Gastrocnemius medialis (tissue), 4 donors: ENCODE measurements around the gene PCCA. TPM values are rescaled to one million over a fixed set of nuclear protein-coding genes. Genes with fewer than 3 reads are reported as not detected.

Source experiments
- ATAC-seq, 2 donors: fragments of 150-250 bp; one replicate each; pipeline ENCODE4 v1.9.1; 2016
- DNase-seq, 2 donors: peaks; one replicate each; pipeline ENCODE4 v3.0.0-alpha.2; 2019
- H3K27ac ChIP-seq, 4 donors: fragments of 200-600 bp; sonication (generic); 1 replicate in 1 of 4; 2 replicates in 3 of 4; pipeline ENCODE4 v1.5.1; 2016 to 2018; ENCODE audit warnings: mild to moderate bottlenecking in 2 of 4, moderate library complexity in 1 of 4
- H3K27me3 ChIP-seq, 3 donors: fragments of 200-600 bp; sonication (generic) in 2 of 3; 1 replicate in 1 of 3; 2 replicates in 2 of 3; pipeline versions ENCODE4 v1.5.1 to v1.6.0; 2016 to 2019; ENCODE audit warnings: mild to moderate bottlenecking in 1 of 3, moderate library complexity in 1 of 3
- H3K36me3 ChIP-seq, 2 donors: fragments of 200-600 bp; sonication (generic) in 1 of 2; one replicate each; pipeline ENCODE4 v1.5.1; 2017 to 2018
- H3K4me1 ChIP-seq, 2 donors: fragments of 200-600 bp; sonication (generic) in 1 of 2; one replicate each; pipeline ENCODE4 v1.5.1; 2016 to 2017; ENCODE audit warnings: mild to moderate bottlenecking in 2 of 2
- H3K4me3 ChIP-seq, 4 donors: fragments of 200-600 bp; sonication (generic) in 3 of 4; 1 replicate in 1 of 4; 2 replicates in 3 of 4; pipeline ENCODE4 v1.5.1; 2016 to 2019; ENCODE audit warnings: mild to moderate bottlenecking in 2 of 4
- H3K9me3 ChIP-seq, 3 donors: fragments of 200-600 bp; sonication (generic) in 2 of 3; 1 replicate in 1 of 3; 2 replicates in 2 of 3; pipeline ENCODE4 v1.5.1; 2016 to 2019
- CTCF ChIP-seq, 5 experiments: fragments of 450-650 bp in 3 of 5; fragments of 200-600 bp in 2 of 5; sonication (generic) in 2 of 5; IDR thresholded peaks in 4 of 5; conservative IDR thresholded peaks in 1 of 5; 1 replicate in 4 of 5; 2 replicates in 1 of 5; pipeline ENCODE4 v1.5.1; 2016 to 2019; ENCODE audit warnings: antibody characterized with exemption in 5 of 5, mild to moderate bottlenecking in 3 of 5, moderate library complexity in 3 of 5
- POLR2A ChIP-seq, 2 donors: fragments of 450-650 bp; IDR thresholded peaks; one replicate each; pipeline ENCODE4 v1.6.1; 2017; ENCODE audit warnings: antibody characterized with exemption in 2 of 2, mild to moderate bottlenecking in 2 of 2, moderate library complexity in 2 of 2
- in situ Hi-C, 4 donors: fragments of 200-750 bp; cut with MboI; loops; one replicate each; pipeline versions ENCODE4 v1.15.0 to v1.8.0; 2017; ENCODE audit warnings: low sequenced_read_pairs in 4 of 4
- intact Hi-C: fragments of 100-400 bp; cut with DNase I; formaldehyde crosslinking; loops from one replicate; pipeline ENCODE4 v1.15.1; 2023; ENCODE audit warnings: low total_unique reads
- total RNA-seq, 4 donors: library from RNA; depleted of rRNA; stranded (reverse); fragments of >200 nt; gene quantifications; one replicate each; pipeline versions ENCODE4 v1.1.0 to v1.2.3, GENCODE V29; 2016

The PCCA gene
- total RNA-seq, 4 donors from 2014 or later, result 7.5 to 19.5 (median 10.8) TPM

GRCh38 chr13:100208626-100209025, 119.7 kb downstream of the PCCA start:
- H3K27ac ChIP-seq, result no peak overlapping the region
- ATAC-seq (no peak), DNase-seq (no peak)
- in situ Hi-C loops, result no loop called here
- H3K4me1 ChIP-seq, result no peaks in the 10 kb centered on the region
- intact Hi-C loops, result no loop called here
- TF ChIP-seq POLR2A (IDR thresholded peaks at IDR 0.05) (no peak), CTCF (IDR thresholded peaks at IDR 0.05 in 4 of 5, conservative IDR thresholded peaks at IDR 0.05 in 1 of 5) (no peak)
- H3K36me3 ChIP-seq, result peaks cover 0 to 4% of the 10 kb centered on the region in 2 donors
- H3K4me3 ChIP-seq, result no peak overlapping the region
- H3K27me3 ChIP-seq, result no peaks in the 10 kb centered on the region
- H3K9me3 ChIP-seq, result no peaks in the 10 kb centered on the region

GRCh38 chr13:100209857-100210825, 121.2 kb downstream of the PCCA start:
- ATAC-seq (no peak), DNase-seq (no peak)
- intact Hi-C loops, result no loop called here
- no peaks in the 10 kb centered on the region for H3K4me1 ChIP-seq
- no peak overlapping the region for H3K27ac ChIP-seq
- no peak for TF ChIP-seq CTCF (IDR thresholded peaks at IDR 0.05 in 4 of 5, conservative IDR thresholded peaks at IDR 0.05 in 1 of 5)
- TF ChIP-seq POLR2A (IDR thresholded peaks at IDR 0.05), result no peak
- H3K9me3 ChIP-seq, result no peaks in the 10 kb centered on the region
- in situ Hi-C loops, result no loop called here
- H3K27me3 ChIP-seq, result no peaks in the 10 kb centered on the region
- H3K36me3 ChIP-seq, result peaks cover 0 to 4% of the 10 kb centered on the region in 2 donors
- H3K4me3 ChIP-seq, result no peak overlapping the region

DNA sequence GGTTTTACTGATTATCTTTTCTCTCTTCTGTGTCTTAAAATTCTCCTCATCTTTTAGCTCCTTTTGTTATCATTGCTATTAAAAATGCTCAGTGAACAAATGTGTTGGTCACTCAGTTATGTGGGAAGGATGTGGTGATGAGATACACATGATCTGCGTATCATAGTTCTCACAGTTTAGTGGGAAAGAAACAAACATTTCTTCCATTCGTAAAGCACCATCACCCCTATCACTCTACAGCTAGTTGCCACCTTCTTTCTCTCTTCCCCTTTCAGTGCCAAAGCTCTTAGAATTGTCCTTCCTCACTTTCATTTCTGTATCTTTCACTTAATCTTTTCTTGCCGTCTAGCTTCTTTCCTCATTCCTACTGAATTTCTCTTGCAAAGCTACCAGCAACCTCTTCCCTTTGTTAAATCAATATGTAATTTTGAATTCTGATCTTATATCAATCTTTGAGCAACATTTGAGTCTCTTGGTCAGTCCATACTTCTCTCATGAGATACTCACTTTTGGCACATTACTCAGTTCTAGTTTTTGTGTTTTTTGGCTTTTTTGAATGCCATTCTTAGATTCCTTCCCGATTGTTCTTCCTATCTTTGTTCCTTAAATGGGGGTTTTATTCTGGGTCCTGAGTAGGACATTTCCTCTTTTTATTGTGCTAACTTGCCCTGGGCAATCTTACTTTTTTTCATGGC, 122.3 kb downstream of the PCCA start:
- ATAC-seq (no peak), DNase-seq (no peak)
- H3K4me3 ChIP-seq, result no peak overlapping the region
- no peak overlapping the region for H3K27ac ChIP-seq
- intact Hi-C loops, result no loop called here
- peaks cover 0 to 8% of the 10 kb centered on the region in 2 donors for H3K36me3 ChIP-seq
- no peaks in the 10 kb centered on the region for H3K27me3 ChIP-seq
- H3K4me1 ChIP-seq, result no peaks in the 10 kb centered on the region
- no peak for TF ChIP-seq CTCF (IDR thresholded peaks at IDR 0.05 in 4 of 5, conservative IDR thresholded peaks at IDR 0.05 in 1 of 5)
- TF ChIP-seq POLR2A (IDR thresholded peaks at IDR 0.05), result no peak
- in situ Hi-C loops, result no loop called here
- no peaks in the 10 kb centered on the region for H3K9me3 ChIP-seq

DNA sequence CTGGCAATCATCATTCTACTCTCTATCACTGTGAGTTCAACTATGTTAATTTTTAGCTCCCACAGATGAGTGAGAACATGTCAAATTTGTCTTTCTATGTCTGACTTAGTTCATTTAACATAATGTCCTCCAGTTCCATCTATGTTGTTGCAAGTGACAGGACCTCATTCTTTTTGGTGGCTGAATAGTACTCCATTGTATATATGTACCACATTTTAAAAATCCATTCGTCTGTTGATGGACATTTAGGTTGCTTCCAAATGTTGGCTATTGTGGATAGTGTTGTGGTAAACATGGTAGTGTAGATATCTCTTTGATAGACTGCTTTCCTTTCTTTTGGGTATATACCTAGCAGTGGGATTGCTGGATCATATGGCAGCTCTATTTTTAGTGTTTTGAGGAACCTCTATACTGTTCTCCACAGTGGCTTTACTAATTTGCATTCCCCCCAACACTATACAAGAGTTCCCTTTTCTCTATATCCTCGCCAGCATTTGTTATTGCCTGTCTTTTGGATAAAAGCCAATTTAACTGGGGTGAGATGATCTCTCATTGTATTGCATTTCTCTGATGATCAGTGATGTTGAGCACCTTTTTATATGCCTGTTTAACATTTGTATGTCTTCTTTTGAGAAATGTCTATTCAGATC, 124.1 kb downstream of the PCCA start:
- DNase-seq (no peak), ATAC-seq (no peak)
- Histone ChIP-seq H3K27ac (no peak overlapping the region), H3K27me3 (no peaks in the 10 kb centered on the region), H3K4me3 (no peak overlapping the region), H3K36me3 (peaks cover 0 to 11% of the 10 kb centered on the region in 2 donors), H3K9me3 (no peaks in the 10 kb centered on the region), H3K4me1 (no peaks in the 10 kb centered on the region)
- TF ChIP-seq POLR2A (IDR thresholded peaks at IDR 0.05) (no peak), CTCF (IDR thresholded peaks at IDR 0.05 in 4 of 5, conservative IDR thresholded peaks at IDR 0.05 in 1 of 5) (no peak)
- intact Hi-C loops (no loop called here), in situ Hi-C loops (no loop called here)
